NCI-H2171 (cell line): ENCODE measurements around the gene CDADC1.
"Not testable (repeated sequence)": the region's sequence is repeated elsewhere in the genome, so short reads cannot be mapped to it uniquely, and the experiment has no call there.

ENCODE experiments used
- DNase-seq: peaks from one replicate; lab custom pipeline; 2025; lab: John Stamatoyannopoulos, UW

Gene CDADC1

DNA sequence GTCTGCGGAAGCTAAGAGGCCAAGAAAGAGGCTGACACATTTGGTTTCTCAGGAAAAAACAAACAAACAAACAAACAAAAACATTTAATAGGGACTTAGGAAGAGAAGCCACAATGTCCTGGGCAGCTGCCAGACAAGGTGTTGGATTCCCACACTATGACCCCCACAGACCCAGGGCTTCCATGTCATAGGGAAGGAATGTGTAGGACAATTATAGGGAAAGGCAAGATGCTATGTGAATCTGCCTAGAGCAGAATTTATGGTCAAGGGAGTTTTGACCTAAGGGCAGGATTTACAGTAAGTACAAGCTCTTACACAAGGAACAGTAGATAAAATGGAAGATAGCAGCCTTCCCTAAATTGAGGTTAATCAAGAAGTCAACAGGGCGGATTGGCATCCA, 9.1 kb upstream of the CDADC1 start:
- no peak for DNase-seq

DNA sequence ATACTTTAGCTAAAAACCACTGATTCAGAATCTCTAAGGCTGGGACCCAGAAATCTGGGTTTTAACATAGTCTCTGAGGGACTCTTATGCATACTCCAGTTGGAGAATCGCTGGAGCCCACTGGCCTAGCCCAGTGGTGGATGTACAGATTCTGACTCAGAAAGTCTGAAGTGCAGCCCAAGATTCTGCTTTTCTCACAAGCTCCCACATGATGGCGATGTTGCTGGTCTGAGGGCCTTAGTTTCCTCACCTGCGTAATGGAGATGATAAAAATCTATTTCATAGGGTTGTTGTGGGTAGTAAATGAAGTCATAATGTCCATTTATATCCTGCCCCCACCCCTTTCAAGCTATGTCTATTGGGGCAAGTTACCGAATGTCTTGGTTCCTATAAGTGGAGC, 7.7 kb upstream of the CDADC1 start:
- DNase-seq: no peak

DNA sequence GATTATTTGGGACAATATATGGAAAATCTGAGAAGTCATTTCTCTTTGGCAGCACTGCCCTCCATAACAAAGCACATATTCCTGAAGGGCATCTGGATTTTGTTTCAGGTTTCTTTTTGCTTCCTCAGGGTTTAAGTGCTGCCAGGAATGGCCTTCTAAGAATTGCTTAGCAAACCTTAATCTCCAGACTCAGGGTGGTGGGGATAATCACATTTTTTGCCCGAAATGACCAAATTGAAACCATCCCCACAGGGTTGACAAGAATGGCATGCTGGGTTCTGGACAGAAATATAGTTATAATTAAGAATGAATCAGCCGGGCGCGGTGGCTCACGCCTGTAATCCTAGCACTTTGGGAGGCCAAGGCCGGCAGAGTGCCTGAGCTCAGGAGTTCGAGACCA, 6.4 kb upstream of the CDADC1 start:
- no peak for DNase-seq

DNA sequence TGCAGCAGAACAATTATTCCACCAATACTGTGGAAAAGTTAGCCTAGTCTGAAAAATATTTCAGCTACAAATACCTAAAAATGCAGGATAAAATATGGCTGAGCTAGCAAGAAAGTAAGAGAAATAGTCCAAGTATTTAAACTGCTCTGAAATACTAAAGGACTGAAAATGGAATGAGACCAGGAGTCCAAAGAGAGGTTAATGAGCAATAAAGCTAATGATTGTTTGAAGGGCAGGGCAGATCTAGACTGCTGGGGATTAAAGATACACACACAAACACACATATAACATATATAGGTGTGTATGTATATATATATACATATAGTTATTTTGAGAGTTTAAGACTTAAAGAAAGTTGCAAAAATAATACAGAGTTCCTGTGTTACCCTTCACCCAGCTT, 2.6 kb upstream of the CDADC1 start:
- DNase-seq: no peak

DNA sequence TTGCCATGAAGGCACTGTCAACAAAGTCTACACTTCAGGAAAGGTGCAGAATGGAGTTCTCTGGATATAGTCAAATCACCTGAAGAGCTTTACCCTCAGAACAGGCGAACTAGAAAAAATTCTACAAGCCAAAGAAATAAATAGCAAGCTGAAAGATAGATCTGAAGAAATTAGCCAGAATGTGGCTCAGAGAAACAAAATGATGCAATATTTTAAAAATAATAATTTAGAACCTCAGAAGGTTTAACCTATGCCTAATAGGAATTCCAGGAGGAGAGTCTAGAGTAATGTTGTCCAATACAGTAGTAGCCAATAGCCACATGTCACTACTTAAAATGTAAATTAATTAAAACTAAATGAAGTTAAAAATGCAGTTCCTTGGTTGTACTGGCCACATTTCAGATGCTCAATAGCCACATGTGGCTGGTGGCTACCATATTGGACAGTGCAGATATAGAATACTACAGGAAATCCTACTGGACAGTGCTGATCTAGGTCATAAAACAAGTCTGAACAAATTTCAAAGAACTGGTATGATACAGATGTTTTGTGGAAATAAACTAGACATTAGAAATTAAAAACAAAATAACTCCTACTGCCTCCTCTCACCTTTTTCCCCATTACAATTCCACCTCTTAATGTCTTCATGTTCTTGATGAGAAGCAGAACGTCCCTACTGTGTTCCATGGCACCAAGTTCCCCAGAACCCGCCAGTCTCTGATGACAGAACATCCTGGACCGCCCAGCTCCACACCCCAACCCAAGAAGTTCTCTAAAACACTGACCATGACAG, 679 bp upstream of the CDADC1 start:
- DNase-seq: no peak

DNA sequence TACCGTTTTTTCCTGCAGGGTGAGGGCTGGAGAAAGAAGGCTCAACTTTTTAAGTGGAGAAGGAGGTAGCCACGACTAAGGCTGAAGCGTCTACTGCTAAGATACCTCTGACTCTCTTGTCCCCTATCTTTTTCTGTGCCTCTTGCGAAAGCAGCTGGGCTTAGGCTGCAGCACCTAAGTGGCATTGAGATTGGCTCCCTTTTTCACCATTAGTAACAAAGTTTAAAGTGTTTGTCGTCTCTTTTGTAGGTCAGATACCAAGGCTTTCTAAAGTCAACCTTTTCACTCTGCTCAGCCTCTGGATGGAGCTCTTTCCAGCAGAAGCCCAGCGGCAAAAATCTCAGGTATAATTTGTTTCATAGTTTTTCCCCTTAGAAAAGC, 887 bp downstream of the CDADC1 start:
- DNase-seq: no peak

DNA sequence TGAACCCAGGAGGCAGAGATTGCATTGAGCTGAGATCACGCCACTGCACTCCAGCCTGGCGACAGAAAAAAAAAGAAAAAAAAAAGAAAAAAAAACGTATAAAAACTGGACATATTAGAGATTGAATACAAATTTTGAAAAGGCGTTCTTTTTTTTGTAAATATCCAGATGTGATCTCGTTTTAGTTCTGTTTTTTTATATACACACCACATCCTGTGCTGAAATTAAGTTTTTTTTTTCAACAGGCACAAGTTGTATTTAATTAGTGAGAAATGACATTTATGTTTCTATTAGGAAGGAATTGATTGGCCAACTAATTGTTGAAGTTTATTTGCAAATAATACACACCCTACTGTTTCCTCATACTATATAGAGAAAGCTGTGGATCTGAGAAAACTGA, 3.6 kb downstream of the CDADC1 start:
- no peak for DNase-seq

DNA sequence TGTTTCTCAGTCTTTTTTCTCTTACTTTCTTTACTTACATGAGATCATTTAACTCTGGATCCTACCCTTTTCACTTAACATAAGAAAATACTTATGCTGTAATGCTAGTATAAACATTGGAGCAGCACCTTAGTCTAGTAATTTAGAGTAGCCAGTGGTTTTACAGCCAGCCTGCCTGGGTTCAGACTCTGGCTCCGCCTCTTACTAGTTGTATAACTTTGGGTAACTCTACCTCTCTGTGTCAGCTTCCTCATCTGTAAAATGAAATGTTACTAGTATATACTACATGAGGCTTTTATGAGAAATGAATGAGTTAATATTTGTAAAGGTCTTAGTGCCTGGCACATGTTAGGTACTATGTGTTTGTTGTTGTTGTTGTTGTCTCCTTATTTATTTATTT, 5.6 kb downstream of the CDADC1 start:
- no peak for DNase-seq

DNA sequence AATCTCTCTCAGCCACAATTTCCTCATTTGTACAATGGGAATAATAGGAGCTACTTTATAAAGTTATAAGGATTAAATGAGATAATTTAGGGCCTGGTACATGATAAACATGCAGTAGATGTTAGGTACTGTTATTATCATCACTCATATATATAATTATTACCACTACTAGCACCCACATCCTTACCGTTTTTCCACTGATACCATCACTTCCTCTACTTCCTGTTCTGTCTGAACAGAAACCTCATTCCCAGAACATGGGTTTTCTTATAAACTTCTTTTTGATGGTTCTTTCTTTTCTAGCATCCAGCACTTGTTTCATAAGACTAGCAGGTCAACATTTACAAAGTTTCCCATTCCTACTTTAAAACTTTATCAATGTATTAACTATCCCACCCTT, 6.3 kb downstream of the CDADC1 start:
- no peak for DNase-seq

DNA sequence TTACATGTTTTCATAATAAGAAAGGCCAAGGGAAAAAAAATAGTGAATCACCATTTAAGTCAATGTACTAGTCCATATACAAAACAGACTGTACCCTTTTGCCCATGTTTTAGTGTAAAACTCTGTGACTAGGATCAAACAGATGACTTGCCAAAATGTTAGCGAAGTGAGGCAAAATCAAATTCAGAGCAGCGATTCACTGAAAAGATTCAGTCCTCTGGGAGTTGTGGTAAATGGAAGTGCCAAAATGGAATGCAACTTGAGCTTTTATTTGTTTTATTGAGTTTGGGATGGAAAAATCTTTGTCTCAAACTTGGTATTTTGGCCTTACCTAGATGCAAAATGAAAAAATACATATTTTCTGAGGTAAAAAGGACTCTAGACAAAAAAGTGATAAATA, 9.1 kb downstream of the CDADC1 start:
- no peak for DNase-seq

DNA sequence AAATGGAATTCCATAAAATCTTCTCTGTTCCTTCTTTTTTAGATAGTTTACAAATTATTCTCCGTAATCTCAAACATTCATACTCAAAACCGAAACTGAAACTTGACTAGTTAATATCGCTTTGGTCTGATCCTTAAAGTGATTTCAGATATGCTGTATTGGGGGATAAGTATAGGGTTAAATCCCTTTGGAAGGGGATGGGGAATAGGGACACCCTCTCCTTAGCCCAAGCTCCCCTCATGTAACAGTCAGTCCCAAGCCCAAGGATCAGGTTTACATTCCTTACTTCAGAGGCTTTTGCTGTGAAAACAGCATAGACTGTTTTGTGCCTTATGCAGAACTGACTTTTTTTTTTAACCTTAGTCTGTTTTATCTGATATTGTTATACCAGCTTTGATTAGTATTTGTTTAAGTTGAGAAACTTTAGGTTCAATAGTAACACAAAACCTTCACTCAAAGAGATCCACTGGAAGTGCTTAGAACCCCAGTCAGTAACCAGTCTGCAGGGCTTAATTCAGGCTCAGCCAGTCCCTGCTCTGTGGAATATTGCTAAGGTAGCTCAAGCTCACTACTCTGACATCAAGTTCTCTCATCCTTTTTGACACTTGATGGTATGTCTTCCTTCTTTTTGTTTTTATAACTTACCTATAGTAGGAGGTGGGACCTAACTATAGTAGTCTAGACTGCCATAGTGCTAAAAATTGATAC, 10.5 kb downstream of the CDADC1 start:
- DNase-seq: no peak

DNA sequence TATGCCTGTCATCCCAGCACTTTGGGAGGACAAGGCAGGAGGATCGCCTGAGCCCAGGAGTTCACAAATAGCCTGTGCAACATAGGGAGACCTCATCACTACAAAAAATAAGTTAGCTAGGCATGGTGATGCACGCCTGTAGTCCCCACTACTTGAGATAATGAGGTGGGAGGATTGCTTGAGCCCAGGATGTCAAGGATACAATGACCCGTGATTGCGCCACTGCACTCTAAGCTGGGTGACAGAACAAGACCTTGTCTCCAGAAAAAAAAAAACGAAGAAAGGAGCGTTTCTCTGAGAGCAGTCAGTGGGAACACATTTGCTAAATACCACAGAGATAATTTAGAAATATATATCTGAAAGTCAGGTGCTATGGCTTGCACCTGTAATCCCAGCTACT, 11.9 kb downstream of the CDADC1 start:
- DNase-seq: no peak

DNA sequence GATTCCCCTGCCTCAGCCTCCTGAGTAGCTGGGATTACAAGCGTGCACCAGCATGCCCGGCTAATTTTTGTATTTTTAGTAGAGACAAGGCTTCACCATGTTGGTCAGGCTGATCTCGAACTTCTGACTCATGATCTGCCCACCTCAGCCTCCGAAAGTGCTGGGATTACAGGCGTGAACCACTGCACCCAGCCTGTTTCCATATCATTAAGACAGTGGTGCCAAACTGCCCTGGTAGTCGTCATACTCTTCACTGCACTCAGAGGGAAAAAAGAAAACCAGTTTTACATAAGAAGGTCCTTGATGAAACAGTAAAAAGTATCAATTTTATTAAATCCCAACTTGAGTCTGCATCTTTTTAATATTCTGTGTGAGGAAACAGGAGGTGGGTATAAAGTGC, 14.9 kb downstream of the CDADC1 start:
- DNase-seq: no peak

DNA sequence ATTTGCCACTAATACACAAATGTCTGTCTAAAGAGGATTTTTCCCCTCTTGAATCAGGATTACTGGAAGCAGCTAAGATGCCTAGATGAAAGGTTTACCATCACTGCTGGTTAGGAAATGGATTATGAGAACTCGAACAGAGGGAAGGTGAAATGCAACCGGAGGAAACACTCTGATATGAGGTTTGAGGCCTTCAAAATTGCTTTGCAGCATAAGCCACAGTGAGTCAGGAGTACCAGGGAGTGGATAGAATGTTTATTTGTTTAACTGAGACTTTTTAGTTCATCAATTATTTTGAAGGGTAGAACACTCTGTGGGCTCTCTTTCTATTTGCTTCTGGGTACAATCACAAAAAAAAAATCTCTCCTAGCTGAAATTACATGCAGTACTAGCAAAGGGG, 18.1 kb downstream of the CDADC1 start:
- DNase-seq: no peak

DNA sequence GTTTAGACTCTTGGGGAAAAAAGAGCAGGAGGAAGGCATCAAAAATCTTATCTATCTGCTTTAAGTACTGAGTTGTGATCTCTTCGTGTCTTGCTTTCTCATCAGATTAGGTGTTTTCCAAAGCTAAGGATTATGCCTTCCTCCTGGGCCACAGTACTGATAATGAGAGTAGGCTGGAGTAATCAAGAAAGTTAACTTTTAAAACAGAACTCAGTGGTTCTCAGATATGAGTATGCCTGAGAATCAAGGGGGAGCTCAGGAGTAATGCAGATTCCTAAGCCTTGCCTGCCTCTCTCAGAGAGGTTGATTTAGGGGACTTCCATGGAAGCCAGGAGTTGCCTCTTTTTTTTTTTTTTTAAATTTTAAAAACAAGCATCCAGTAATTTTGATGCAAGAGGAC, 23.5 kb downstream of the CDADC1 start:
- no peak for DNase-seq

DNA sequence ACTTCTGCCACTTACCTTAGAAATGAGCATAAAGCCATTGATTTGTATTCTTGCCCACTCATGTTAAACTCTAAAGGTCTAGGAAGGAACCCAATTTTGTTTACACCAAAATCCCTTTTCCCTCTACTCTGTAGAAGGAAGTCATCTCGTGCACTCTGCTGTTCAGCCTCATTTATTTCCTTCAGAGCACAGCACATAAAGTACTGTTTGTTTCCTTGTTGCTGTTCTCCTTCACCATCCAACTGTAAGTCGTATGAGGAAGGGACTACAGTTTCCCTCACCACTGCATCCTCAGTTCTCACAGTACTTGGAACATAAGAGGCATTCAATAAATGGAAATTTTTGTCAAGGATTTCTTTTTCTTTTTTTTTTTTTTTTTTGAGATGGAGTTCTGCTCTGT, 24.6 kb downstream of the CDADC1 start:
- DNase-seq: no peak

DNA sequence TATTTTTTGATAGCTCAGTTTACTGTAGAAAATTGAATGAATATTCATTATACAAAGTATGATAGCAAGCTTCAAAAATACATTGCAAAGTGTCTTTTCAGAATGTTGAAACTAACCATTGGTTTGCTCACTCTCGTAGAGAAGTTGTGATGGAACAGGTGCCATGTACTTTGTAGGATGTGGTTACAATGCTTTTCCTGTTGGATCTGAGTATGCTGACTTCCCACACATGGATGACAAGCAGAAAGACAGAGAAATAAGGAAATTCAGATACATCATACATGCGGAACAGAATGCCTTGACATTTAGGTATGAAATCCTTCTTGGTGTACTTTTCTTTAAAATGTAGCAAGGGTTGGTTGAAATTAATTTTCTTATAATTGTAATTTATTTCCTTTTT, 30.5 kb downstream of the CDADC1 start:
- no peak for DNase-seq

DNA sequence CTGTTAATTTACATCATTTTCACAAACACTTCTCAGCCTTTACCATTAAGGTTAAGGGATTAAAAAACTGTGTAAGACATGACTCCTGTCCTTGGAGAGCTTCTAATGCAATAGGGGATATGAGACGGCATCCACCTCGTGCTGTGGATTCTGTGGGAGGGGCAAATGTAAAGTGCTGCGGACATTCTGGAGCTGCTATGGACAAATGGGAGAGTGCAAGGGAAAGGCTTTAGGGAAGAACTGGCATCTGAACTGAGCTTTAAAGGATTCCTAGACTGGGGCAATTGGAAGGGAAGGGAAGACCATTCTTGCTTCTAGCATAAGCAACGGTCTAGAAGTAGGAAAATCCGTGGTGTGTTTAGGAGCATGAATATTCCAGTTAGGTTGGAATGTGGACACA, 31.4 kb downstream of the CDADC1 start:
- no peak for DNase-seq

DNA sequence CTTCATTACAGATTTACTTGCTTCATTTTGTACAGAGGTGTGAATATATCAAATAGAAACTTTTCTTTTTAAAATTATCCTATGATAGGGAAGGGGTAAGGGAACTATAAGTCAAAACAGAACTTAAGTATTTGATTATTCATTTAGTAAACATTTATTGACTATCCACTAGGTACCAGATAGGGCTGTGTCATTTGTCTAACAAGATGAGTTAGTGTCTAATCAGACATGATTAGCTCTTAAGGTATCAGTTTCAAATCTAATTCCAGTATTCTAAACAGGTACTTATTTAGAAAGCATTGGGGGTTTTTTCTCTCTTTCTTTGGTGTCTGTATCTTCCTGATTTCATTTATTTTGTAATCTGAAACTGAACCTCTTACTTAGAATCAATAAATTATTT, 32.2 kb downstream of the CDADC1 start:
- DNase-seq: no peak

DNA sequence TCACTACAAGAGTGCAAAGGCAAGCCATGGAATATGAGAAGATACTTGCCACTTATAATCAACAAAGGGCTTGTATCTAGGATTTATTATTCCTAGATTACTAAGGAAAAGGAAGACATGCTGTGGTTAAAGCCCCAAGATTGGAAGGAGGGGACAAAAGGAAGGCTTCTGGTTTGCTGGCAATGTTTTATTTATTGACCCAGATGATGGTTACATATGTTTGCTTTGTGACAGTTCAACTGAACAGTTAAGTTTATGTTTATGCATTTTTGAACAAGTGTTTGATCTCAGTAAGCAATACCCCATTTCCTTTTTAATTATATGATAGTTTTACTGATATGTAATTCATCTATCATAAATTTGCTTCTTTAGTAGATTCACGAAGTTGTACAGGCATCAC, 40.3 kb downstream of the CDADC1 start:
- DNase-seq: no peak

DNA sequence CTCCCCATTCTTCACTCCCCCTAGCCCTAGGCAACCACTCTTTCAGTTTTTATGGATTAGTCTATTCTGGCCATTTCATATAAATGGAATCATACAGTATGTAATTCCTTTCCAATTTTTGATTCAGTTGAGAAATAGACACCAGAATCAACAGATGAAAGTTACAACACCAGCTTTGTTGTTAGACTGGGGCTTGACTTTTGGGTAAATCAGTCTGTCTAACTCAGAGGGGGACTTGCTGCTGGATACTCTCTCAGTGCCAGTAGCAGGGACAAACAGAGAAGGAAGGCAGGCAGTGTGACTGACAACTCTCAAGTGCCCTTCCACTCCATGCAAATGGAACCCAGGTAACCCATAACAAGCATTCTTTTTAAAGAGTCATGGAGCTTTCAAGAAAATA, 40.7 kb downstream of the CDADC1 start:
- no peak for DNase-seq

DNA sequence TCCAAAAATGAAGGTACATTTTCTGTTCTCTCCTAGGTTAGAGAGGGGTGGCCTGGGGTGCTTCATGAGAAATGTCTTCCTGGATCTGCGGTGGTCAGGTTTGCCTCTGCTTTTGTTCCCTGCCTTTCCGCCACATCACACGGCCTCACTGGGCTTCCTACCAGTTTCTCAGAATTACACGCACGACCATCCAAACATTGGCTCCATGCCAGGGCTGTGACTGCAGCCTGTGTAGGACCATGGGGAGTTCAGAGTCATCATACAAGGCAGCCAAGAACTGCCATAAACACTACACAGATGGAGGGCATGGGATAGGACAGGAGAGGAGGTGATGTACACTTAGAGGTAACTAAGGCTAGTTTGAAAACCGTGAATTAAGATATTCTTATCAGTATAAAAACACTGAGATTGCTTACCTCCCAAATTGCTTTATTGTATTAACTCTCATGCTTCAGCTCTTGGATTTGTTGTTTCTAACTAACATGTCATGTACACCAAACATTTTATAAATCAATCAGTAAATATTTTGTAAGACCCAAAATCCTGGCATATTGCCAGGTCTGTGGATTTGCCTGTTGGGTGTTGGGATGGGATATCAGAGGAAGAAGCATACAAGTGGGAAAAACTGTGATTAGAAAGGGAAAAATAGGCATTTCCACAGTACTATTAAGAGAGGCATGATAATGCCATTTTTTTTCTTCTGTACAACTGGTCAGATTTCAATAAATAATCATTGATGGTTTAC, 45.2 kb downstream of the CDADC1 start:
- no peak for DNase-seq

DNA sequence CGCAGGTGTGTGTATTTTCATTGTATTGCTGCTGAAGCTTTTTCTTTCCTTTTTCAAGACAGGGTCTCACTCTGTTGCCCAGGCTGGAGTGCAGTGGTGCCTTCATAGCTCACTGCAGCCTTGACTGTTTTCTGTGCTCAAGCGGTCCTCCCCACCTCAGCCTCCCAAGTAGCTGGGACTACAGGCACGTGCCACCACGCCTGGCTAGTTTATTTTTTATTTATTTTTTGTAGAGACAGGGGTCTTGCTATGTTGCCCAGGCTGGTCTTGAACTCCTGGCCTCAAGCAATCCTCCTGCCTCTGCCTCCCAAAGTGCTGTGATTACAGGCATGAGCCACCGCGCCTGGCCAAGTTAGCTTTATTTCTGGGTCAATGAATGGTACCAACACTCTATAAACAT, 47.0 kb downstream of the CDADC1 start:
- not testable (repeated sequence) for DNase-seq
